AG09309 (cell line): ENCODE measurements around the gene SPTA1.

Source experiments
- DNase-seq: peaks from one replicate; pipeline ENCODE4 v3.0.0-alpha.2; 2010; ENCODE audit warnings: low read depth
- H3K4me3 ChIP-seq: 2 replicates; pipeline ENCODE4 v1.5.1; 2011; ENCODE audit warnings: mild to moderate bottlenecking, low read depth, low read length, moderate library complexity; ENCODE audit not compliant: control insufficient read depth
- CTCF ChIP-seq: IDR thresholded peaks from 2 replicates; pipeline ENCODE4 v1.5.1; 2011; ENCODE audit warnings: mild to moderate bottlenecking, low read depth, low read length, inconsistent platforms; ENCODE audit not compliant: insufficient read depth, control insufficient read depth; ENCODE audit errors: missing control alignments

The SPTA1 gene

GRCh38 chr1:158724442-158724841, 37.9 kb upstream of the SPTA1 start:
- no peak overlapping the region for H3K4me3 ChIP-seq
- DNase-seq = no peak
- TF ChIP-seq CTCF = no peak

GRCh38 chr1:158720620-158721019, 34.1 kb upstream of the SPTA1 start, which contains the start of gene OR6K3:
Gene OR6K3 (minus strand): TSS chr1:158720720. CDS start chr1:158718115, 2,605 bp downstream.
- H3K4me3 ChIP-seq = no peak within 1 kb of the TSS
- DNase-seq = no peak
- TF ChIP-seq CTCF = no peak

- no peak overlapping the region for H3K4me3 ChIP-seq
- no peak for DNase-seq
- no peak for TF ChIP-seq CTCF
Observed at GRCh38 chr1:158719664-158720063, 33.1 kb upstream of the SPTA1 start.

- DNase-seq = no peak
- TF ChIP-seq CTCF = no peak
- H3K4me3 ChIP-seq = no peak overlapping the region
Observed at GRCh38 chr1:158717344-158717743, 30.8 kb upstream of the SPTA1 start.

- no peak for DNase-seq
- no peak overlapping the region for H3K4me3 ChIP-seq
- TF ChIP-seq CTCF = no peak
Observed at GRCh38 chr1:158716335-158716734, 29.8 kb upstream of the SPTA1 start.

- TF ChIP-seq CTCF = no peak
- DNase-seq = no peak
Observed at GRCh38 chr1:158714754-158715153, 28.2 kb upstream of the SPTA1 start.

GRCh38 chr1:158711098-158711497, 24.6 kb upstream of the SPTA1 start:
- TF ChIP-seq CTCF = no peak
- no peak overlapping the region for H3K4me3 ChIP-seq
- DNase-seq = no peak

More at GRCh38 chr1:158714754-158715153, 28.2 kb upstream of the SPTA1 start:
- no peak overlapping the region for H3K4me3 ChIP-seq
